ENCODE measurements around the gene THPO.

Gene THPO

DNA sequence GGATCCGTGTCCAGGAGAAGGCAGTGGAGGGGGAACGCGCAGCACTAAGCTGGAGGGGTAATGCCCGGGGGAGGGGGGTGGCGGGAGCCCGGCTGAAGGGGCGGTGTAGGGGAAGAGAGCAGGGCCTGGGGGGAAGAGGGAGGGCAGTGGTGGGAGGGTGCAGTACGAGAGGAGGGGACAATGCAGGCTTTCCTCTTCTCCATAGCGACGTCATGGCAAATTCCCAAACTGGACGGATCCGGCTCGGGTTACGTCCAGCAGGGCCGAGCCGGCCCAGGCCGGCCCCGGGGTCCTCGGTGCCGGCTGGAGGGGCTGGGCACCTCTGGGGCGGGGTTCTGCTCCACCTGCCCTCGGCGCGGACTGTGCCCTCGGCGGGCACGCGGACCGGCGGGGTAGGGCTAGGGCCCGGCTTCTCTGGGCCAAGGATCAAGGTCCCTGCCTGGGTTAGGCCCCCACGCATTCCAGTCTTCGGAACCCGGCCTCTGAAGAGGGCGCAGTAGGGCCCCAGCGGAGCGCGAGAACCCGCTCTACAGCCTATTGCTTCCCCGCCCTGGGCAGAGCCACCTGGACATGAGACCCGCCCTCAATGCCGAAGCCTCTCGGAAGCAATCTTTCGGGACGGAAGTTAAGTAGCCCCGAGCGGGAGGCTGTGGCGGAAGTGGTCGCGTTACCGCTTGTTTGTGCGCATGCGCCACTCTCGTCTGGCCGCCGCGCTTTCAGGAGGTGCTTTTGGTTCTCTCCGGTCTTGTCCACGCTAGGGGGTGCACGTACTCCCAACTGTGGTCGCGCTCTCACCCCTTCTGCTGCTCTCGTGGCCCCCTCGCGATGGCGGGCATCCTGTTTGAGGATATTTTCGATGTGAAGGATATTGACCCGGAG is 15.1 kb downstream of the THPO start:
- 0 out of 2 replicates have a peak, but pooled peaks cover 7% of the 10 kb centered on the region for H3K36me3 ChIP-seq (replicated peaks; ENCODE audit: insufficient read depth, low read length)
- peaks cover 19% of the 10 kb centered on the region for H3F3A ChIP-seq (ENCODE audit: insufficient read depth, low read length)
- H3K4me2 ChIP-seq (ENCODE audit: low read depth, low read length), result peak overlapping the region; percentile 86
- H3K9ac ChIP-seq (ENCODE audit: low read length), result peak overlapping the region; percentile 73
- H3K9me2 ChIP-seq (replicated peaks; ENCODE audit: insufficient read depth, low read length), result no peaks in the 10 kb centered on the region
- H3K4me1 ChIP-seq (ENCODE audit: low read length), result 0 out of 2 replicates have a peak, but pooled peaks cover 6% of the 10 kb centered on the region
- peak overlapping the region; percentile 92 for H2AFZ ChIP-seq (ENCODE audit: low read length)
- H3K4me3 ChIP-seq (ENCODE audit: low read length), result peak overlapping the region; percentile 82
- peaks cover 30% of the 10 kb centered on the region for H3K79me2 ChIP-seq (ENCODE audit: low read length)
- no peaks in the 10 kb centered on the region for H3K9me3 ChIP-seq (replicated peaks; ENCODE audit: insufficient read depth, low read length)
- TF ChIP-seq, protein P1, sequence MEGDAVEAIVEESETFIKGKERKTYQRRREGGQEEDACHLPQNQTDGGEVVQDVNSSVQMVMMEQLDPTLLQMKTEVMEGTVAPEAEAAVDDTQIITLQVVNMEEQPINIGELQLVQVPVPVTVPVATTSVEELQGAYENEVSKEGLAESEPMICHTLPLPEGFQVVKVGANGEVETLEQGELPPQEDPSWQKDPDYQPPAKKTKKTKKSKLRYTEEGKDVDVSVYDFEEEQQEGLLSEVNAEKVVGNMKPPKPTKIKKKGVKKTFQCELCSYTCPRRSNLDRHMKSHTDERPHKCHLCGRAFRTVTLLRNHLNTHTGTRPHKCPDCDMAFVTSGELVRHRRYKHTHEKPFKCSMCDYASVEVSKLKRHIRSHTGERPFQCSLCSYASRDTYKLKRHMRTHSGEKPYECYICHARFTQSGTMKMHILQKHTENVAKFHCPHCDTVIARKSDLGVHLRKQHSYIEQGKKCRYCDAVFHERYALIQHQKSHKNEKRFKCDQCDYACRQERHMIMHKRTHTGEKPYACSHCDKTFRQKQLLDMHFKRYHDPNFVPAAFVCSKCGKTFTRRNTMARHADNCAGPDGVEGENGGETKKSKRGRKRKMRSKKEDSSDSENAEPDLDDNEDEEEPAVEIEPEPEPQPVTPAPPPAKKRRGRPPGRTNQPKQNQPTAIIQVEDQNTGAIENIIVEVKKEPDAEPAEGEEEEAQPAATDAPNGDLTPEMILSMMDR (IDR thresholded peaks at IDR 0.05; ENCODE audit: low read length), result peak; percentile 88
- TF ChIP-seq EZH2phosphoT487 (IDR thresholded peaks at IDR 0.05; ENCODE audit: low read length), result no peak
- DNase-seq, result peak; percentile 100
- H3K27ac ChIP-seq (ENCODE audit: low read length), result peak overlapping the region; percentile 74
- H4K20me1 ChIP-seq (ENCODE audit: insufficient read depth, low read length), result no peaks in the 10 kb centered on the region
- no peaks in the 10 kb centered on the region for H3K27me3 ChIP-seq (replicated peaks; ENCODE audit: insufficient read depth, low read length)

DNA sequence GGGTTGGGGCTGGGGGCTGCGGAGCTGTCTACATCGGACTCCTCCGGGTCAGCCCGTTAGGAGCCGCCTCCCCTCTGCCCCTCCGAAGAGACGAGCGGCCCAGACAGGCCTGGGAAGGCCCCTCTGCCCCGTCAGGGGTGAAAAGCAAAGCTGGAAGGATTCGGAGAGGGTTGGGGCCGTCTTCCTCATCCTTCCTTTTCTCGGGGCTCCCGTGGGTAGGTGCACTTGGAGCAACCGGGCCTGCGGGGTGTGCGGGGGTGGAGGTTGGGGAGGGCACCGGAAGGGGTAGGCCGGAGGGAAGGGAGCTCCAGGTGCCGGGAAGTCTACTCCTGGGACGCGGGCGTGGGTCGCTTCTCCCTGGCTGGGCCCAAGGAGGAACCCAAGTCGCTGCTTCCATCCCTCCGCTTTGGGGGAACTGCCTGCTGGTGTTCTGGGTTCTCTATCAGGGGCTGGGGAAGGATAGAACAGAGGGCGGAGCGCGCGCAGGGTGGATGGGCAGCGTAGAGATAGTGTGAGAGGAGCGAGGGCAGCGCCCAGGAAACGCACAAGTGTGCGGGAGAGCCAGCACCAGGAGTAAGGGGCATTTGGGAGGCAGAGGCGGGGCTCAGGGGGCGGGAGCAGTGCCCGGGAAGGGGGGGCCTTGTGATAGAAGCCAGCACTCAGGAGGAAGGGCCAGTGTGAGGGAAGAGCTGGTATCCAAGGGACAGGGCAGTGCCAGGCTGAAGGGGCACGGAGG is 15.9 kb downstream of the THPO start:
- peaks cover 30% of the 10 kb centered on the region for H3K79me2 ChIP-seq (ENCODE audit: low read length)
- H2AFZ ChIP-seq (ENCODE audit: low read length), result peak overlapping the region; percentile 92
- peak overlapping the region; percentile 82 for H3K4me3 ChIP-seq (ENCODE audit: low read length)
- no peaks in the 10 kb centered on the region for H3K9me2 ChIP-seq (replicated peaks; ENCODE audit: insufficient read depth, low read length)
- H3K9me3 ChIP-seq (replicated peaks; ENCODE audit: insufficient read depth, low read length), result no peaks in the 10 kb centered on the region
- no peaks in the 10 kb centered on the region for H3K27me3 ChIP-seq (replicated peaks; ENCODE audit: insufficient read depth, low read length)
- H3K36me3 ChIP-seq (replicated peaks; ENCODE audit: insufficient read depth, low read length), result 0 out of 2 replicates have a peak, but pooled peaks cover 5% of the 10 kb centered on the region
- H3K4me1 ChIP-seq (ENCODE audit: low read length), result 0 out of 2 replicates have a peak, but pooled peaks cover 6% of the 10 kb centered on the region
- H4K20me1 ChIP-seq (ENCODE audit: insufficient read depth, low read length), result no peaks in the 10 kb centered on the region
- no peak for TF ChIP-seq EZH2phosphoT487 (IDR thresholded peaks at IDR 0.05; ENCODE audit: low read length)
- no peak for TF ChIP-seq EZH2 (optimal IDR thresholded peaks at IDR 0.05; ENCODE audit: low read depth, low read length)
- TF ChIP-seq, protein P1 (IDR thresholded peaks at IDR 0.05; ENCODE audit: low read length), result no peak
- H3K27ac ChIP-seq (ENCODE audit: low read length), result peak overlapping the region; percentile 74; the same call in 1 of the 2 replicates
- H3K4me2 ChIP-seq (ENCODE audit: low read depth, low read length), result peak overlapping the region; percentile 86
- H3F3A ChIP-seq (ENCODE audit: insufficient read depth, low read length), result peaks cover 19% of the 10 kb centered on the region
- DNase-seq, result peak; percentile 50
- H3K9ac ChIP-seq (ENCODE audit: low read length), result peak overlapping the region; percentile 73

DNA sequence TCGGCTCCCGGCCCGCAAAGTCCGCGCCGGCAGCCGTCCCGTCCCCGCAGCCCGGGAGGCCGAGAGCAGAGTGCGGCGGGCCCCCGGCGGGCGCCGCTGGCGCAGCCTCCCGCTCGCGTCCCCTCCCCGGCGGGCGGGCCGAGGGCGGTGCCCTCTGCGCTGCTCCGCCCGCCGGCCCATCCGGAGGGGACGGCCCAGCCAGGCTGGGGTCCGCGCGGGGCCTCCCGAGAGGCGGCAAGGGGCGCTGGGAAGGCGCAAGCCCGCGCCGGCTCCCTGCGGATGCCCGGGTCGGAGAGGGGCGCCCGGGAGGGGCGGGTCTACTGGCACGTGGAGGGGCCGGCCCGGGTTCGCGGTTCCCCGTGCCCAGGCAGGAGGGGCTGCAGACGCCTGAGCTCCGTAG is 16.5 kb downstream of the THPO start, which contains the start of the genes CLCN2 and POLR2H:
TSS of gene CLCN2 (minus strand) at position 74 of the 400 bp plus-strand sequence. CDS start 126 bp downstream, outside the sequence.
TSS of gene POLR2H (plus strand) at position 179 of the 400 bp plus-strand sequence. CDS start 1,783 bp downstream, outside the sequence.
- H2AFZ ChIP-seq (ENCODE audit: low read length), result peak within 1 kb of the TSS; percentile 93
- peak within 1 kb of the TSS; percentile 94 for H3K4me2 ChIP-seq (ENCODE audit: low read depth, low read length)
- H3K4me3 ChIP-seq (ENCODE audit: low read length), result peak within 1 kb of the TSS; percentile 84
- no peaks in the 10 kb centered on the region for H3K27me3 ChIP-seq (replicated peaks; ENCODE audit: insufficient read depth, low read length)
- 0 out of 2 replicates have a peak, but pooled peaks cover 5% of the 10 kb centered on the region for H3K36me3 ChIP-seq (replicated peaks; ENCODE audit: insufficient read depth, low read length)
- no peaks in the 10 kb centered on the region for H4K20me1 ChIP-seq (ENCODE audit: insufficient read depth, low read length)
- H3K79me2 ChIP-seq (ENCODE audit: low read length), result peaks cover 26% of the 10 kb centered on the region
- H3K9ac ChIP-seq (ENCODE audit: low read length), result peak within 1 kb of the TSS; percentile 73
- H3K27ac ChIP-seq (ENCODE audit: low read length), result peak within 1 kb of the TSS; percentile 74; the same call in 1 of the 2 replicates
- H3K4me1 ChIP-seq (ENCODE audit: low read length), result 0 out of 2 replicates have a peak, but pooled peaks cover 6% of the 10 kb centered on the region
- no peaks in the 10 kb centered on the region for H3K9me2 ChIP-seq (replicated peaks; ENCODE audit: insufficient read depth, low read length)
- TF ChIP-seq EZH2phosphoT487 (IDR thresholded peaks at IDR 0.05; ENCODE audit: low read length) (no peak), EZH2 (optimal IDR thresholded peaks at IDR 0.05; ENCODE audit: low read depth, low read length) (no peak)
- TF ChIP-seq, protein P1 (IDR thresholded peaks at IDR 0.05; ENCODE audit: low read length), result no peak
- peak; percentile 74 for DNase-seq
- H3K9me3 ChIP-seq (replicated peaks; ENCODE audit: insufficient read depth, low read length), result no peaks in the 10 kb centered on the region
- H3F3A ChIP-seq (ENCODE audit: insufficient read depth, low read length), result peaks cover 19% of the 10 kb centered on the region

All from MM.1S (cell line).